ENCODE results near the gene ARL15. TPM values are rescaled to one million over a fixed set of nuclear protein-coding genes. Genes with fewer than 3 reads are reported as not detected.

Gene ARL15
- total and polyA plus RNA-seq, 2 of the 8 experiments (the other 6 are each of a cell fraction or from before 2014, with no cell fraction given), result 9.9 to 21.2 TPM

DNA sequence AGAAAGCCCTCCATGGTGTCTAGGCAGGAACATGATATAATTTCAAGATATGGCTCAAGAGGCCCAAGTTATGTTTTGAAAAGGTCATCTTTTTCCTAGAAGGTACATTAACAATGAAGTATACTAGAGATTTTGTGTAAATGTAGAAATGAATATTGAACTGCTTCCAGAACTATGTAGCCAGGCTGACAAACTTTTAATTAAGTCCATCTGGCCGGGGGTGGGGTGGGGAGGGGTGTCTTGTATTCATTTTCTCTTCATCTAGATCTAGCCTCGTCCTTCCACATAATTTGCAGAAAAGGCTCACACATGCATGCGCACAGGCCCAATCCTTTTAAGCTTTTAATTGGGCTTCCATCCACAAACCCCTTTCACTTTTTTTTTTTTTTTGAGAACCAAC is 323.3 kb downstream of the ARL15 start:
- Histone ChIP-seq H4K91ac (replicated peaks; ENCODE audit: insufficient read length, low read length) (no peak overlapping the region), H3K27ac (ENCODE audit: low read depth, low read length) (no peak overlapping the region), H2AFZ (ENCODE audit: low read length) (no peak overlapping the region), H3K23me2 (ENCODE audit: low read depth, low read length) (no peaks in the 10 kb centered on the region), H2BK12ac (ENCODE audit: low read depth, low read length) (no peak overlapping the region), H3K9me3 (ENCODE audit: insufficient read depth in 2 of 2, low read depth in 1 of 2, low read length in 1 of 2) (no peaks in the 10 kb centered on the region), H3K4me2 (ENCODE audit: insufficient read depth in 1 of 2, low read depth in 2 of 2, low read length in 2 of 2) (no peak overlapping the region), H3K79me1 (ENCODE audit: low read depth, low read length) (no peaks in the 10 kb centered on the region), H3K9ac (replicated peaks in 1 of 4; ENCODE audit: extremely low read depth in 1 of 4, low read depth in 3 of 4, low read length in 3 of 4) (no peak overlapping the region), H3K18ac (ENCODE audit: extremely low read depth, low read length) (no peak overlapping the region), H3K4me3 (ENCODE audit: extremely low read depth in 1 of 4, insufficient read depth in 2 of 4, low read depth in 3 of 4, low read length in 4 of 4) (no peak overlapping the region), H4K5ac (ENCODE audit: insufficient read length, low read depth, low read length) (no peak overlapping the region), H3K27me3 (replicated peaks in 1 of 4; ENCODE audit: control insufficient read depth in 3 of 4, extremely low read depth in 1 of 4, insufficient read depth in 3 of 4, low read length in 3 of 4) (no peaks in the 10 kb centered on the region), H3K4ac (replicated peaks; ENCODE audit: insufficient read length, low read depth, low read length) (no peak overlapping the region), H4K20me1 (replicated peaks in 1 of 2; ENCODE audit: control insufficient read depth in 1 of 2, insufficient read depth in 2 of 2, low read length in 2 of 2) (no peaks in the 10 kb centered on the region), H2BK20ac (ENCODE audit: low read length) (no peak overlapping the region), H3K56ac (replicated peaks; ENCODE audit: insufficient read length, low read depth, low read length) (no peak overlapping the region), H3K79me2 (ENCODE audit: control insufficient read depth in 1 of 2, insufficient read depth in 2 of 2, low read length in 2 of 2) (no peaks in the 10 kb centered on the region), H3K23ac (ENCODE audit: insufficient read length) (no peak overlapping the region), H2AK5ac (ENCODE audit: low read depth, low read length) (no peak overlapping the region), H2BK120ac (replicated peaks; ENCODE audit: low read depth, low read length) (no peak overlapping the region), H2BK5ac (ENCODE audit: low read depth, low read length) (no peak overlapping the region), H2BK15ac (ENCODE audit: low read length) (no peak overlapping the region), H3K14ac (ENCODE audit: insufficient read length) (no peak overlapping the region), H4K8ac (ENCODE audit: extremely low read depth, insufficient read depth, low read length) (no peak overlapping the region), H3K4me1 (replicated peaks in 1 of 4; ENCODE audit: control insufficient read depth in 3 of 4, insufficient read depth in 4 of 4, low read length in 3 of 4) (no peaks in the 10 kb centered on the region; a peak in 3 of 7 replicates), H3K36me3 (ENCODE audit: control insufficient read depth in 2 of 4, insufficient read depth in 4 of 4, low read length in 3 of 4) (no peaks in the 10 kb centered on the region)
- DNase-seq (ENCODE audit: low read depth in 1 of 2, low spot score in 2 of 2) (no peak), FAIRE-seq (no peak)
- ChIA-PET POLR2A (ENCODE audit: partially characterized antibody) (no interaction called here), CTCF (ENCODE audit: partially characterized antibody) (interaction anchor here (0.9 to 1.2 kb wide), 2 partner anchors 9 to 11 kb away, joined by 3 to 5 read pairs; no protein-coding TSS in a partner anchor)
- WGBS, 2 experiments (ENCODE audit: extremely low coverage in 1 of 2, insufficient coverage in 1 of 2, insufficient read length in 1 of 2, insufficient replicate concordance in 2 of 2, low coverage in 1 of 2, low lambda C conversion rate in 2 of 2, missing lambda C conversion rate in 1 of 2), result 94% methylated on average over 3 of the region's 3 CpGs; no CpG with 5 or more reads in 1 of the 2 experiments
- TF ChIP-seq BCL11A (IDR thresholded peaks at IDR 0.05; ENCODE audit: low read depth in 2 of 2, low read length in 2 of 2), result no peak
- TF ChIP-seq TAF1 (IDR thresholded peaks at IDR 0.05; ENCODE audit: low read depth, low read length), result no peak
- no peak for TF ChIP-seq ZNF274 (IDR thresholded peaks at IDR 0.05; ENCODE audit: borderline replicate concordance, extremely low read depth, low read length)
- TF ChIP-seq SUZ12 (IDR thresholded peaks at IDR 0.05; ENCODE audit: low read length), result no peak
- no peak for TF ChIP-seq PHF8 (conservative IDR thresholded peaks at IDR 0.05; ENCODE audit: low read depth, low read length)
- TF ChIP-seq KDM1A (IDR thresholded peaks at IDR 0.05; ENCODE audit: borderline replicate concordance, low read length), result no peak
- no peak for TF ChIP-seq JUN (IDR thresholded peaks at IDR 0.05; ENCODE audit: low read depth, low read length)
- no peak for TF ChIP-seq SP4 (IDR thresholded peaks at IDR 0.05; ENCODE audit: low read length)
- TF ChIP-seq POLR2AphosphoS5 (IDR thresholded peaks at IDR 0.05; ENCODE audit: low read depth, low read length), result no peak
- no peak for TF ChIP-seq BACH1 (IDR thresholded peaks at IDR 0.05; ENCODE audit: low read length)
- no peak for TF ChIP-seq MAFK (IDR thresholded peaks at IDR 0.05; ENCODE audit: low read depth, low read length)

Data from H1 (cell line).